DOHH2 (cell line): Measurements from ENCODE around the gene IRF2BP1.

Source experiments
- H3F3A ChIP-seq: fragments of 200-600 bp; sonication (generic), shearing (Covaris generic); 2 replicates; pipeline ENCODE4 v1.6.0; 2016; ENCODE audit warnings: antibody characterized with exemption, mild to moderate bottlenecking; ENCODE audit not compliant: control insufficient read depth, insufficient read depth
- H3K27ac ChIP-seq: fragments of 200-600 bp; sonication (generic); 2 replicates; pipeline ENCODE4 v1.5.1; 2014; ENCODE audit warnings: low read depth, mild to moderate bottlenecking, low read length, moderate library complexity
- H3K27me3 ChIP-seq: fragments of 200-600 bp; sonication (generic); 2 replicates; pipeline ENCODE4 v1.6.1; 2014; ENCODE audit warnings: mild to moderate bottlenecking, low read length, mixed read lengths; ENCODE audit not compliant: control insufficient read depth
- H3K36me3 ChIP-seq: fragments of 200-600 bp; sonication (generic); 2 replicates; pipeline ENCODE4 v1.6.1; 2014; ENCODE audit warnings: mild to moderate bottlenecking, low read length, moderate library complexity, mixed read lengths; ENCODE audit not compliant: control insufficient read depth
- H3K4me1 ChIP-seq: fragments of 200-600 bp; sonication (generic); 2 replicates; pipeline ENCODE4 v1.6.1; 2014; ENCODE audit warnings: mild to moderate bottlenecking, low read length, mixed read lengths; ENCODE audit not compliant: control insufficient read depth
- H3K4me2 ChIP-seq: fragments of 200-600 bp; sonication (generic); 2 replicates; pipeline ENCODE4 v1.6.0; 2014; ENCODE audit warnings: mild to moderate bottlenecking, low read length, moderate library complexity
- H3K4me3 ChIP-seq: fragments of 200-600 bp; sonication (generic); 2 replicates; pipeline ENCODE4 v1.5.1; 2014; ENCODE audit warnings: mild to moderate bottlenecking, low read length, mixed read lengths
- H3K79me2 ChIP-seq: fragments of 200-600 bp; sonication (generic); 2 replicates; pipeline ENCODE4 v1.6.1; 2014; ENCODE audit warnings: mild to moderate bottlenecking, low read length, mixed read lengths; ENCODE audit not compliant: control insufficient read depth
- H3K9me2 ChIP-seq: fragments of 200-600 bp; sonication (generic); replicated peaks from 2 replicates; pipeline ENCODE4 v1.6.1; 2014; ENCODE audit warnings: mild to moderate bottlenecking, low read length, mixed read lengths; ENCODE audit not compliant: control insufficient read depth
- H3K9me3 ChIP-seq: fragments of 200-600 bp; sonication (generic); 2 replicates; pipeline ENCODE4 v1.6.1; 2014; ENCODE audit warnings: antibody characterized with exemption, low read length, mixed read lengths; ENCODE audit not compliant: control insufficient read depth, insufficient read depth
- H4K20me1 ChIP-seq: fragments of 200-600 bp; sonication (generic); 2 replicates; pipeline ENCODE4 v1.6.0; 2014; ENCODE audit warnings: low read depth, mild to moderate bottlenecking, antibody characterized with exemption, low read length, moderate library complexity; ENCODE audit not compliant: control insufficient read depth, insufficient read depth
- CTCF ChIP-seq: fragments of 200-600 bp; sonication (generic); IDR thresholded peaks from one replicate; pipeline ENCODE4 v1.5.1; 2014; ENCODE audit warnings: antibody characterized with exemption, mild to moderate bottlenecking, low read depth, low read length; ENCODE audit not compliant: poor library complexity, severe bottlenecking
- EZH2phosphoT487 ChIP-seq: fragments of 200-600 bp; sonication (generic); IDR thresholded peaks from 2 replicates; pipeline ENCODE4 v1.6.1; 2017; ENCODE audit warnings: borderline replicate concordance, mild to moderate bottlenecking, antibody characterized with exemption, low read length, moderate library complexity, mixed read lengths

IRF2BP1 gene

GRCh38 chr19:45889210-45889885, 3.4 kb upstream of the IRF2BP1 start:
- Histone ChIP-seq H3K4me1 (peaks cover 16% of the 10 kb centered on the region), H3K9me3 (no peaks in the 10 kb centered on the region), H3K79me2 (peaks cover 16% of the 10 kb centered on the region), H3F3A (peaks cover 4% of the 10 kb centered on the region; the same call in 1 of the 2 replicates), H3K27ac (no peak overlapping the region), H3K9me2 (no peaks in the 10 kb centered on the region), H3K4me2 (no peak overlapping the region), H3K4me3 (no peak overlapping the region), H4K20me1 (no peaks in the 10 kb centered on the region), H3K27me3 (no peaks in the 10 kb centered on the region), H3K36me3 (peaks cover 13% of the 10 kb centered on the region)
- TF ChIP-seq EZH2phosphoT487 (no peak), CTCF (no peak)

- Histone ChIP-seq H3K36me3 (peaks cover 28% of the 10 kb centered on the region), H3K79me2 (peaks cover 32% of the 10 kb centered on the region)
- TF ChIP-seq EZH2phosphoT487: no peak
Measured at GRCh38 chr19:45887200-45887710, 1.3 kb upstream of the IRF2BP1 start.

GRCh38 chr19:45886427-45887199, 672 bp upstream of the IRF2BP1 start:
- H3K4me1 ChIP-seq: peaks cover 31% of the 10 kb centered on the region
- no peak for TF ChIP-seq EZH2phosphoT487
- H3F3A ChIP-seq: peaks cover 4% of the 10 kb centered on the region; the same call in 1 of the 2 replicates
- H3K36me3 ChIP-seq: peaks cover 29% of the 10 kb centered on the region
- peaks cover 20% of the 10 kb centered on the region; the same call in 1 of the 2 replicates for H4K20me1 ChIP-seq
- H3K4me3 ChIP-seq: peak overlapping the region; percentile 82
- H3K4me2 ChIP-seq: peak overlapping the region; percentile 97
- no peaks in the 10 kb centered on the region for H3K9me2 ChIP-seq
- H3K9me3 ChIP-seq: no peaks in the 10 kb centered on the region
- peak overlapping the region; percentile 73 for H3K27ac ChIP-seq
- peaks cover 32% of the 10 kb centered on the region for H3K79me2 ChIP-seq
- H3K27me3 ChIP-seq: no peaks in the 10 kb centered on the region

More at GRCh38 chr19:45887200-45887710, 1.3 kb upstream of the IRF2BP1 start:
- H3K4me2 ChIP-seq: peak overlapping the region; percentile 97
- peak overlapping the region; percentile 82 for H3K4me3 ChIP-seq
- H3F3A ChIP-seq: peaks cover 4% of the 10 kb centered on the region; the same call in 1 of the 2 replicates
- H4K20me1 ChIP-seq: peaks cover 15% of the 10 kb centered on the region; the same call in 1 of the 2 replicates
- H3K27ac ChIP-seq: peak overlapping the region; percentile 73
- H3K27me3 ChIP-seq: no peaks in the 10 kb centered on the region
- H3K9me3 ChIP-seq: no peaks in the 10 kb centered on the region
- H3K4me1 ChIP-seq: peaks cover 31% of the 10 kb centered on the region
- no peaks in the 10 kb centered on the region for H3K9me2 ChIP-seq

- Histone ChIP-seq H3F3A (peaks cover 4% of the 10 kb centered on the region; the same call in 1 of the 2 replicates), H3K4me2 (peak overlapping the region; percentile 97), H3K27ac (peak overlapping the region; percentile 73), H3K4me1 (peaks cover 31% of the 10 kb centered on the region), H3K9me3 (no peaks in the 10 kb centered on the region), H4K20me1 (peaks cover 20% of the 10 kb centered on the region; the same call in 1 of the 2 replicates), H3K36me3 (peaks cover 29% of the 10 kb centered on the region), H3K79me2 (peaks cover 32% of the 10 kb centered on the region), H3K4me3 (peak overlapping the region; percentile 82), H3K27me3 (no peaks in the 10 kb centered on the region), H3K9me2 (no peaks in the 10 kb centered on the region)
- no peak for TF ChIP-seq CTCF
- TF ChIP-seq EZH2phosphoT487: no peak
Measured at GRCh38 chr19:45884682-45885555, 1.0 kb downstream of the IRF2BP1 start.
